ENCODE results near the gene ASTN2.

ASTN2 gene

DNA sequence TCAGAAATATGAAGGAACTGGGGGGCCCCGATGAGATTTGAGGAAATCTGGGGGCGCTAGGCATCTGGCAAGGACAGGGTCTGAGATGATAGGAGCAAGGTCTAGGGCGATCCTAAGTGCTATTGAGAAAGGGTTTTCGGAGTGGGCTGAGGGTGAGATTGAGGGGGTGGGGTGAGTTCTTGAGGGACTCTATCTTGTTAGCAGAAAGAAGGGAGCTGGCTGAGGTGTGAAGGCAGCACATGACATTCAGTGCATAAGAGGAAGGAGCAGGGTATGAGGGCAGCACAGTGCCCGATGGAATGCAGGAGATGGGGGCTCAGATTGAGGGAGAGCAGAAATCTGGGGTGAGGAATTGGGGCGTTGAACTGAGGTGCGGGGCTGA is 727.1 kb downstream of the ASTN2 start:
- TF ChIP-seq, protein P1, sequence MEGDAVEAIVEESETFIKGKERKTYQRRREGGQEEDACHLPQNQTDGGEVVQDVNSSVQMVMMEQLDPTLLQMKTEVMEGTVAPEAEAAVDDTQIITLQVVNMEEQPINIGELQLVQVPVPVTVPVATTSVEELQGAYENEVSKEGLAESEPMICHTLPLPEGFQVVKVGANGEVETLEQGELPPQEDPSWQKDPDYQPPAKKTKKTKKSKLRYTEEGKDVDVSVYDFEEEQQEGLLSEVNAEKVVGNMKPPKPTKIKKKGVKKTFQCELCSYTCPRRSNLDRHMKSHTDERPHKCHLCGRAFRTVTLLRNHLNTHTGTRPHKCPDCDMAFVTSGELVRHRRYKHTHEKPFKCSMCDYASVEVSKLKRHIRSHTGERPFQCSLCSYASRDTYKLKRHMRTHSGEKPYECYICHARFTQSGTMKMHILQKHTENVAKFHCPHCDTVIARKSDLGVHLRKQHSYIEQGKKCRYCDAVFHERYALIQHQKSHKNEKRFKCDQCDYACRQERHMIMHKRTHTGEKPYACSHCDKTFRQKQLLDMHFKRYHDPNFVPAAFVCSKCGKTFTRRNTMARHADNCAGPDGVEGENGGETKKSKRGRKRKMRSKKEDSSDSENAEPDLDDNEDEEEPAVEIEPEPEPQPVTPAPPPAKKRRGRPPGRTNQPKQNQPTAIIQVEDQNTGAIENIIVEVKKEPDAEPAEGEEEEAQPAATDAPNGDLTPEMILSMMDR (IDR thresholded peaks at IDR 0.05; ENCODE audit: low read depth, low read length) = no peak
- peak overlapping the region; percentile 86 for H3K4me3 ChIP-seq (ENCODE audit: low read depth, low read length)

DNA sequence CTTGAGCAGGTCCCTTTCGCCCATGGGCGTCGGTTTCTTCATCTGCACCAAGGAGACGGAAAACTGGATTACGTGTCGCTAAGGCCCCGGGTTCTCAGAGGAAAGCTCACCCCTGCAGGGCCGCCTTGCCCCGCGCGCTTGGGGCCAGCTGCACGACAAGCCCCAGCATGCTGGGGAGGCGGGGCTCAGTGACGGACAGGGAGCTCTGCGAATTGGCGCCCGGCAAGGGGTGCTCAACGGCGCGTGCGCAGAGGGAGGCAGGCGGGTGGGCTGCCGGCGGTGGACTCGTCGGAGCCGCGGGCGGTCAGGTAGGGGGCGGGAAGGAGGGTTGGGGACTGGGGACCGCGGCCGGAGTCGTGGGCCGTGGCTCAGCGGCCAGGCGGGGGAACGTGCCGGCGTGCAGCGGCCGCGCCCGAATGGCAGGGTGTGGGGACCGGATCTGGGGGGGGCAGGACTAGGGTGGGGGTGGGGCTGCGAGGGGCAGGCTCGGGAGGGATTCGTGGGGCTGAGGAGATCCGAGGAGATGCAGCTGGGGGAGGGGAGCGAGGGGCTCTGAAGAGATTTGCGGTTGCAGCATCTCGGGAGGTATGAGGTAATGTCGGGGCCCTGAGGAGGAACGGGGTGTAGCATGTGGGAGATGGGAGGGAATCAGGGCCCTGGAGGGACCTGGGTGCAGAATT is 727.6 kb downstream of the ASTN2 start, which contains the start of gene TRIM32:
TRIM32 (plus strand) TSS at position 232 of the 680 bp plus-strand sequence. CDS start 10,438 bp downstream, outside the sequence.
- TF ChIP-seq, protein P1 (IDR thresholded peaks at IDR 0.05; ENCODE audit: low read depth, low read length) = no peak
- H3K4me3 ChIP-seq (ENCODE audit: low read depth, low read length) = peak within 1 kb of the TSS; percentile 86

DNA sequence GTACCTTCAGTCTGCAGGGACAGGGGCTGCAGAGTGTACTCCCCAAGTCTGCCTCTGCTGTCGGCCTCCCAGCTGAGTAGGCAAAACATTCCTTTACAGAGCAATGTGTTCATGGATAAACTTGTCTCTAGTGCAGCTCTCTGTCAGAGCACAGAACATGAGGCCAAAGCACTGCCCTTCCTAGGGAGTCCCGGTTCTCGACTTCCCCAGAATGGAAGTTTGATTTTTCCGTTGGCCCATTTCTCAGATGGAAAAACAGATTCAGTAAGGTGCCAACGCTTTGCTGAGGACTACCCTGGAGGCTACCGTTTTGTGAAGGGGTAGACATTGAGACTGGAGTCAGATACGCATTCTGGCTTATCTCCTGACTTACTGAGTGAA is 728.2 kb downstream of the ASTN2 start:
- peak overlapping the region; percentile 86 for H3K4me3 ChIP-seq (ENCODE audit: low read depth, low read length)
- TF ChIP-seq, protein P1 (IDR thresholded peaks at IDR 0.05; ENCODE audit: low read depth, low read length) = no peak

DNA sequence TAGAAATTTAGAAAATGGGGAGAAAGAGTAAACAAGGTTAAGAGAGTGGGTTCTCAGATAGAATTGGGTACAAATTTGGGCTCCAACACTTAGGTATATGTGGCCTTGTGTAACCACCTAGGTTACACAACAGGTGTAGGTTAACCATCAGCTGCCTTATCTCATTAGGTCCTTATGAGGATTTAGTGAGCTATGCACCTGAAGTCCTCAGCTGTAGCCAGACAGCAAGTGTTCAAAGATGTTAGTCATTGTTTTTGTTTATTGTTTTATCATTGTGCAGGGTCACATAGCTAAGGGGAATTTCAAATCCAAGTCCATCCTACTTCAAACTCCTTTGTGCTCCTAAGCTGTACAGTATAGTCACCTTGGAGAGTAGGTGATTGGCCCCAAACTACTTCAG is 728.7 kb downstream of the ASTN2 start:
- peak overlapping the region; percentile 86 for H3K4me3 ChIP-seq (ENCODE audit: low read depth, low read length)
- TF ChIP-seq, protein P1 (IDR thresholded peaks at IDR 0.05; ENCODE audit: low read depth, low read length) = no peak

DNA sequence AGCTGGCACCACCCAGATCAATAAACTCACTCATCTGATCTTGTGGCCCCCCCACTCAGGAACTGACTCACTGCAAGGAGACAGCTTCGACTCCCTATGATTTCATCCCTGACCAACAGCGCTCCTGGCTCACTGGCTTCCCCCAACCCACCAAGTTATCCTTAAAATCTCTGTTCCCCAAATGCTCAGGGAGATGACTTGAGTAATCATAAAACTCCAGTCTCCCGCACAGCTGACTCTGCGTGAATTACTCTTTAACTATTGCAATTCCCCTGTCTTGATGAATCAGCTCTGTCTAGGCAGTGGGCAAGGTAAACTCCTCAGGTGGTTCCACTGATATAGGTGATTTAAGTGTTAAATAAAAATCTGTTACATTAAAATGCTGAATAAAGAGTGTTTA is 729.7 kb downstream of the ASTN2 start:
- H3K4me3 ChIP-seq (ENCODE audit: low read depth, low read length) = no peak overlapping the region
- TF ChIP-seq, protein P1 (IDR thresholded peaks at IDR 0.05; ENCODE audit: low read depth, low read length) = no peak

DNA sequence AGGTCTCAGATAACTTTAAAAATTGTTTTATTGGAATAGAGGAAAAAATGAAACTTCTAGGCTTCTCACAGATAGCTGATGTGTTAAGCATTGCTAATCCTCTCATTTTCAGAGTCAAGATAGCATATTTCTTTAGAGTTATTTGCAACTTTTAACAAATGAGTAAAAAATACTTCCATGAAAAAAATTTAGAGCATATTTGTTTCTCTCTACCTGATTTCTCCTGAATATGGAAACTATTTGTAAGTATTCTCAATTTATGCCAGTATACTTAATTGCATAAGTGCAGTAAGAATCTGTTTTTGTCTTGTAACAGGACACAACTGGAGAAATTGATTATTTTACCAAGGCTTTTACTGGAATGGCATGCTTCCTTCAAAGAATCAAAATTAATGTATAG is 731.3 kb downstream of the ASTN2 start:
- H3K4me3 ChIP-seq (ENCODE audit: low read depth, low read length) = no peak overlapping the region
- TF ChIP-seq, protein P1 (IDR thresholded peaks at IDR 0.05; ENCODE audit: low read depth, low read length) = no peak

DNA sequence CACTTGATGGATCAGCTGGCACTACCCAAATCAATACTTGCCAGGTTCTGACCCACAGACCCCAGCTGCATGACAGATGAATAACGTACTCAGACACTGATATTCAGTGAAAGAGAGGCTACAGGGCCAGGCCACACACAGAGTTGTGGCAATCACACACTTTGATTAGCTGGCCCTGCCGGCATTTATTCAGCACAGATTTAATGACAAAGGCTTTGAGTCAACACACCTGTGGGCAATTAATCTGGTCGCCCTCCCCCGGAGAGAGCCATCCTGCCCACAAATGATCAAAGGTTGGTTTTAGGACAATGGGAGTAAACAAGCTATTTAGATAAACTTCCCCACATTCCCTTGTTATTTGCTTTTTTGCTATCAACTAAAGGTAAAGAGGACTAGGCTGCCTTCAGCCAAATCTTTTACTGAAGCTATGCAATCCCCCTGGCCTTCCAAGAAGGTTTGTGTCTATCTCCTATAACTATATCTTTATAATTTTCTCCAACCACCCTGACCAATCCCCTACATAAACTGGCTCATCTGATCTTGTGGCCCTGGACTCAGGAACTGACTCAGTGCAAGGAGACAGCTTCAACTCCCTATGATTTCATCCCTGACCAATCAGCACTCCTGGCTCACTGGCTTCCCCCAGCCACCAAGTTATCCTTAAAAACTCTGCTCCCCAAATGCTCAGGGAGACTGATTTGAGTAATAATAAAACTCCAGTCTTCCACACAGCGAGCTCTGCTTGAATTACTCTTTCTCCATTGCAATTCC is 740.5 kb downstream of the ASTN2 start:
- TF ChIP-seq, protein P1 (IDR thresholded peaks at IDR 0.05; ENCODE audit: low read depth, low read length) = no peak
- H3K4me3 ChIP-seq (ENCODE audit: low read depth, low read length) = no peak overlapping the region
